Diencephalon (tissue), 1 donor: ENCODE measurements around the gene SPACA4. TPM values are rescaled to one million over a fixed set of nuclear protein-coding genes. Genes with fewer than 3 reads are reported as not detected.

Source experiments
- total RNA-seq: library from RNA; depleted of rRNA; stranded (reverse); fragments of >200 nt; gene quantifications from one replicate; pipeline ENCODE4 v1.2.3, GENCODE V29; 2014

SPACA4 gene, protein sequence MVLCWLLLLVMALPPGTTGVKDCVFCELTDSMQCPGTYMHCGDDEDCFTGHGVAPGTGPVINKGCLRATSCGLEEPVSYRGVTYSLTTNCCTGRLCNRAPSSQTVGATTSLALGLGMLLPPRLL
- total RNA-seq = not detected

DNA sequence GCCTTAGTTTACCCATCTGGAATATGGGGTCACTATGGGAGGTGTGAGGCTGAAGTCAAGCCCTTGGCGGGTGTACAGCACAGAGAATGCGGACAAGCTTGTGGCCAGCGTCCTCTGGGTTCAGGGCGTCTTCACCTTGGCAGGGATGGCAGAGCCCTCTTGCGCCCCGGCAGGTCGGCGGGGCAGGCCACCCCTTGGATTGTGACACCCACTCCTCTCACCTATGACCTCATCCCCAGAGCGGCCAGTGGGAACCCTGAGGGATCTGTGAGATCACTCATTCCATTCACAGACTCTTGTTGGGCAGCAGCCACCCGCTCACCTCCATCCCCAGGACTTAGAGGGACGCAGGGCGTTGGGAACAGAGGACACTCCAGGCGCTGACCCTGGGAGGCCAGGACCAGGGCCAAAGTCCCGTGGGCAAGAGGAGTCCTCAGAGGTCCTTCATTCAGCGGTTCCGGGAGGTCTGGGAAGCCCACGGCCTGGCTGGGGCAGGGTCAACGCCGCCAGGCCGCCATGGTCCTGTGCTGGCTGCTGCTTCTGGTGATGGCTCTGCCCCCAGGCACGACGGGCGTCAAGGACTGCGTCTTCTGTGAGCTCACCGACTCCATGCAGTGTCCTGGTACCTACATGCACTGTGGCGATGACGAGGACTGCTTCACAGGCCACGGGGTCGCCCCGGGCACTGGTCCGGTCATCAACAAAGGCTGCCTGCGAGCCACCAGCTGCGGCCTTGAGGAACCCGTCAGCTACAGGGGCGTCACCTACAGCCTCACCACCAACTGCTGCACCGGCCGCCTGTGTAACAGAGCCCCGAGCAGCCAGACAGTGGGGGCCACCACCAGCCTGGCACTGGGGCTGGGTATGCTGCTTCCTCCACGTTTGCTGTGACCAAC is at the start of gene SPACA4:
Gene SPACA4 (plus strand): TSS at position 280 of the 896 bp plus-strand sequence. CDS start 237 bp downstream, at position 517.

DNA sequence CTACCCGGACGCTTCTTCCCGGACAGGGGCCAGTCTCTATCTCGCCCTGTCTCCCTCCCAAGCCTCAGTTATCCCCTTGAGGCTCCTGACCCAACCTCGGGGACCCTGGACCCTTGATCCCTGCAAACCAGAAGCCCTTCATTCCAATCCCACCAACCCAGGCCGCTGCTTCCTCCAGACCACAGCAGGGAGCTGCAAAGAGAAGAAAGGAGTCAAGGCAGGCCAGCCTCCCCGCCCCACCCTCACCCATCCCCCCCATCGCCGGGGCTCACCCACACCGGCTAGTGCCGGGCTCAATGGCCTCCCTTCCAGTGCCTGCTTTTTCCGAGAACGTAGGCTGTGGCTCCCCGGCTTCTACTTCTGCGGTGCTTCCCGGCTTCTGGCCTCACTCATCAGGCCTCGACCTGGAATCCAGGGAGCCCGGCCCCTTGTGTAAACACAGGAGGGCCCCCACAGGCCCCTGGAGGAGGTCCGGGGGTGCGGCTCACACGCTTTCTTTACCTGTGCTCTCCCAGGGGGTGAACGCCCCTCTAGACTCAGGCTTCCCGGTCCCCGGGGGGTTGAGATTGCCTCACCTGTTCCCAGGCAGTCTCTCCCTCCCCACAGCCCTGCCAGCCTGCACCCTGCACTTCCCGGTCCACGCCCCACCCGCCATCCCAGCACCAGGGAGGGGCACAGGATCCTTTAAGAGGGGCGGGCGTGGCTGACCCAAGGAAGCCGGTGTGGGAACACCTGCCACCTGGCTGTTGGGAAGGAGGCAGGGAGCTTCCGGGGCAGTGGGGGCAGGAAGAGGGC is 8.1 kb downstream of the SPACA4 start, which contains the start of gene FAM83E:
Gene FAM83E (minus strand): TSS at position 641 of the 795 bp plus-strand sequence. CDS start 1,704 bp downstream, outside the sequence.

DNA sequence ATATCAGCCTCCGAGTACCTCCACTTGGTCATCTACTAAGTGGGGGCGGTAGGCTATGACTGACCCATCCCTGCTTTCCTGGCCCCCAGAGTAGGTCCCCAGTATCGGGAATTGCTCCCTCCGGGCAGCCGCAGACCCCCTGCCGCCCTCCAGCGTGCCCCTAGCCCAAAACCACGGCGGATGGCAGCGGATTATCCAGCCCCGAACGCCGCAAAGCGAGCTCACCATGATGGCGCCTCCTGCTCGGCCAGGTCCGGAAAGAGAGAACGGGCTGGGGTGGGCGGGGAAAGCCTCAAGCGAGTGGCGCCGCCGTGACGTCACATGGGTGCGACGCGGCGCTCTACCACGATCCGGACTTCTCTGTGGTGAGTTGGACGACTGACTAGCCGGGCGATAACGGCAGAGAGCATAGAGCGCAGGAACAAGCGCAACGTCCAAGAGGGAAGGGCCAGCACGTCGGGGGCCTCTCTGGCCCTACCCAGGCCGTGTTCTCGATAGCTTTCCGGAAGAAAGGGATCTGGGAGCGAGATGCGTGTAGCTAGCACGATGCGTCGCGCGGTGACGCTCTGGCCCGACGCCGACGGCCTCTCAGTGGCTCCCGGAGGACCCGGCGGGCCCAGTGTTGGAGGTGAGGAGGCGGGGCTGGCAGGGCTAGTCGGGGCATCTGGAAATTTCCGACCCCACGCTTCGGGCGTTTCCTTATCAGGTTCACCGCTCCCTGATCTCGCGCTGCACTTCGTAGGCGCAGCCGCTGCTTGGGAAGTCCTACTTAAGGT is 12.6 kb downstream of the SPACA4 start, which contains the start of the genes RPL18 and SPHK2:
Gene RPL18 (minus strand): TSS at position 263 of the 776 bp plus-strand sequence. CDS start 35 bp downstream, at position 228.
Gene SPHK2 (plus strand): TSS at position 591 of the 776 bp plus-strand sequence. CDS start 1,009 bp downstream, outside the sequence.

DNA sequence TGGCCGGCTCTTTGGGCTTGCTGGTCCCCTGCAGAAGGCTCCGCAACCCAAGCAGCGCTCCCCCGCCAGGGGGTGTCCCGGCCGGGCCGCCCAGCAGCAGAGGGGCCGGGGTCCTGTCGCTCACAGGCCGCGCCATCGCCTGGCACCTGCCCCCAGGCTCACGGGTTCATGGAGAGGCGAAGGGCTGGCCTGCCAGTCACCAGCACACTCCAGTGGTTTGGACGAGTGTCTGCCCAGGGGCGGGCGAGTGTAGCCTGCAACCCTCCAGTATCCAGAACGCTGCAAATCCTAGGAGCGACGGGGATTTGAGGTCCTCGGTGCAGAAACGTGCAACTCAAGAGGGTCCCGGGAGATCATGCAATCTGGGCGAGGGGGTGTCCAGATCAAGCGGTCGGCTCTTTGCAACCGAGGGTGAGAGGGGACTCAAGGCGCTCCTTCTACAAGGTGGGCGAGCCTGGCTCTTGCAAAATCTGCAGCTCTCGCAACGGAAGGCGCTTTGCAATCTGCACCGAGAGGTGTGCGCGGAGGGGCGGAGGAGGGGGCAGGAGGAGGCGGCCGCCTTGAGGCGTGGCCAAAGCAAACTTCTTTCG is 30.4 kb downstream of the SPACA4 start, which contains the start of gene DBP:
Gene DBP (minus strand): TSS at position 521 of the 590 bp plus-strand sequence. CDS start 385 bp downstream, at position 136.

DNA sequence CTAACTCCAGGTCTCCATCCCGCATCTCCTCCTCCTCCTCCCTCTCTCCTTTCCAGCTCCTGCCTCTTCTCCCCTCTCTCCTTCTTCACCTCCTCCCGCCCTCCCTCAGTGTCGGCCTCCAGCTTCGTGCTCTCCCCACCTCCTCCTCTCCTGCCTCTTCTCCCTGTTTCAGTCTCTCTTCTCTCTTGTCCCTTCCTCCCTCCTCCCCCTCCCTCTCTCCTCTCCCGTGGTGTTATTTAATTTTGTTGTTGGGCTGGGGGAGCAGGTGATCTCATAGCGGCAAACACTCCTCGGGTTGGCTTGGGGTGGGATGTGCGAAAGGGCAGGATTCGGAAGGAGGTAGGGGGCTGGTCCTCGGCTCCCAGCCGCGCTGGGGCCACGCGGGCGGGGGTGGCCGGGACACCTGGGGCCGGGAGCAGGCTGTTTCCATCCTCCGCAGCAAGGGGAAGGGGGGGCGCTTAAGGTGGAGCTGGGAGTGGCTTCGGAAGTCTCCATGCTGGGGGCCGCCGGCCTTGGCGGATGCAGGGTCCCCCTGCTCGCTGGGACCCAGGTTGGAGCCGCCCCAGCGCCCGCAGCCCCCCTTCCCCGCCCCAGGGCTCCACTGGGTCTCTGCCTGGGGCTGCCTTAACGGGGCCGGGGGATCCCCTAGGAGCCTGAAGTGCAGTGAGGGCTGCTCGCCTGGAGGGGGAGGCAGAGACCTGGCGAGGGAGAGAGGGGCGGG is 39.6 kb downstream of the SPACA4 start, which contains the start of gene CA11:
Gene CA11 (minus strand): TSS at position 187 of the 721 bp plus-strand sequence. CDS start 555 bp downstream, outside the sequence.

Other genes starting within 250 kb of the SPACA4 start
- gene TMEM143, start 242.8 kb upstream of the SPACA4 start, total RNA-seq = 6.0 TPM
- not detected for gene SYNGR4, start 242.4 kb upstream of the SPACA4 start, total RNA-seq
- 35.3 TPM for gene KDELR1, start 215.2 kb upstream of the SPACA4 start, total RNA-seq
- 15.7 TPM for gene GRIN2D, start 213.1 kb upstream of the SPACA4 start, total RNA-seq
- gene GRWD1, start 160.8 kb upstream of the SPACA4 start, total RNA-seq = 11.8 TPM
- gene KCNJ14, start 151.2 kb upstream of the SPACA4 start, total RNA-seq = 0.92 TPM
- gene CYTH2, start 137.4 kb upstream of the SPACA4 start, total RNA-seq = 57.7 TPM
- 16.4 TPM for gene LMTK3, start 94.9 kb upstream of the SPACA4 start, total RNA-seq
- gene SULT2B1, start 54.6 kb upstream of the SPACA4 start, total RNA-seq = not detected
- not detected for gene FAM83E, start 8.3 kb downstream of the SPACA4 start, total RNA-seq
- gene RPL18, start 12.4 kb downstream of the SPACA4 start, total RNA-seq = 1,122 TPM
- gene SPHK2, start 12.8 kb downstream of the SPACA4 start, total RNA-seq = 12.5 TPM
- 7.6 TPM for gene DBP, start 30.6 kb downstream of the SPACA4 start, total RNA-seq
- gene CA11, start 39.4 kb downstream of the SPACA4 start, total RNA-seq = 21.9 TPM
- gene NTN5, start 66.3 kb downstream of the SPACA4 start, total RNA-seq = not detected
- 0.46 TPM for gene FUT2, start 89.2 kb downstream of the SPACA4 start, total RNA-seq
- gene MAMSTR, start 113.0 kb downstream of the SPACA4 start, total RNA-seq = 1.6 TPM
- 4.8 TPM for gene RASIP1, start 133.9 kb downstream of the SPACA4 start, total RNA-seq
- gene IZUMO1, start 140.2 kb downstream of the SPACA4 start, total RNA-seq = not detected
- 10.8 TPM for gene FUT1, start 145.9 kb downstream of the SPACA4 start, total RNA-seq
- not detected for gene FGF21, start 148.8 kb downstream of the SPACA4 start, total RNA-seq
- gene BCAT2, start 204.3 kb downstream of the SPACA4 start, total RNA-seq = 17.1 TPM
- gene HSD17B14, start 229.7 kb downstream of the SPACA4 start, total RNA-seq = 5.3 TPM